Astrocyte (in vitro differentiated cells and primary cell): ENCODE measurements around the gene TRMU. TPM values are rescaled to one million over a fixed set of nuclear protein-coding genes. Genes with fewer than 3 reads are reported as not detected.
"Not testable (repeated sequence)": the region's sequence is repeated elsewhere in the genome, so short reads cannot be mapped to it uniquely, and the experiment has no call there.

Source experiments
- DNase-seq: peaks from one replicate; pipeline ENCODE4 v3.0.0-alpha.2; 2010; ENCODE audit warnings: low read depth
- FAIRE-seq: peaks from 2 replicates; lab custom pipeline; 2011; peaks lifted over from hg19 to GRCh38; lab: Jason Lieb, UNC
- H2AFZ ChIP-seq: 2 replicates; pipeline ENCODE4 v1.6.0; 2012; ENCODE audit warnings: low read depth, low read length, inconsistent platforms
- H3K27ac ChIP-seq: 2 replicates; pipeline ENCODE4 v1.5.1; 2011; ENCODE audit warnings: low read depth, low read length, inconsistent platforms
- H3K27me3 ChIP-seq: 2 replicates; pipeline ENCODE4 v1.6.0; 2011; ENCODE audit warnings: low read length, inconsistent platforms; ENCODE audit not compliant: insufficient read depth
- H3K36me3 ChIP-seq: 2 replicates; pipeline ENCODE4 v1.5.1; 2011; ENCODE audit warnings: low read length, inconsistent platforms; ENCODE audit not compliant: insufficient read depth
- H3K4me1 ChIP-seq: 2 replicates; pipeline ENCODE4 v1.5.1; 2011; ENCODE audit warnings: low read length, inconsistent platforms; ENCODE audit not compliant: insufficient read depth
- H3K4me2 ChIP-seq: 2 replicates; pipeline ENCODE4 v1.6.0; 2012; ENCODE audit warnings: low read length, inconsistent platforms
- H3K4me3 ChIP-seq: 2 replicates; pipeline ENCODE4 v1.5.1; 2011; ENCODE audit warnings: low read depth, mild to moderate bottlenecking, low read length, inconsistent platforms; ENCODE audit not compliant: insufficient read depth
- H3K79me2 ChIP-seq: 2 replicates; pipeline ENCODE4 v1.6.0; 2012; ENCODE audit warnings: mild to moderate bottlenecking, low read length, inconsistent platforms; ENCODE audit not compliant: insufficient read depth
- H3K9ac ChIP-seq: 2 replicates; pipeline ENCODE4 v1.6.0; 2012; ENCODE audit warnings: mild to moderate bottlenecking, low read length, inconsistent platforms
- H3K9me3 ChIP-seq: 2 replicates; pipeline ENCODE4 v1.5.1; 2012; ENCODE audit warnings: low read depth, mild to moderate bottlenecking, low read length, inconsistent platforms; ENCODE audit not compliant: insufficient read depth
- H4K20me1 ChIP-seq: 2 replicates; pipeline ENCODE4 v1.6.0; 2012; ENCODE audit warnings: low read length, inconsistent platforms; ENCODE audit not compliant: insufficient read depth
- H3K27ac Mint-ChIP-seq: one replicate; pipeline ENCODE4 v1.8.0; 2021; ENCODE audit warnings: mild to moderate bottlenecking, mixed read lengths; ENCODE audit not compliant: unreplicated experiment
- H3K27me3 Mint-ChIP-seq: one replicate; pipeline ENCODE4 v1.8.0; 2021; ENCODE audit warnings: low read depth, mixed read lengths; ENCODE audit not compliant: unreplicated experiment
- H3K36me3 Mint-ChIP-seq: one replicate; pipeline ENCODE4 v1.8.0; 2021; ENCODE audit warnings: low read depth, mixed read lengths; ENCODE audit not compliant: unreplicated experiment
- H3K4me1 Mint-ChIP-seq: one replicate; pipeline ENCODE4 v1.8.0; 2021; ENCODE audit warnings: low read depth, mixed read lengths; ENCODE audit not compliant: unreplicated experiment
- H3K4me3 Mint-ChIP-seq: one replicate; pipeline ENCODE4 v1.8.0; 2021; ENCODE audit warnings: mild to moderate bottlenecking, moderate library complexity, mixed read lengths; ENCODE audit not compliant: unreplicated experiment
- H3K9me3 Mint-ChIP-seq: one replicate; pipeline ENCODE4 v1.8.0; 2021; ENCODE audit warnings: mild to moderate bottlenecking, mixed read lengths; ENCODE audit not compliant: unreplicated experiment
- EZH2 ChIP-seq: IDR thresholded peaks from 2 replicates; pipeline ENCODE4 v1.6.1; 2012; ENCODE audit warnings: mild to moderate bottlenecking, low read length, inconsistent platforms; ENCODE audit not compliant: insufficient read depth
- total RNA-seq: library from RNA; stranded (reverse); gene quantifications from 2 replicates; pipeline ENCODE4 v1.2.1, GENCODE V29; 2021
- TF ChIP-seq, protein P1 (sequence below): IDR thresholded peaks from 2 replicates; pipeline ENCODE4 v1.5.1; 2011; ENCODE audit warnings: low read depth, mild to moderate bottlenecking, inconsistent platforms, low read length, moderate library complexity; ENCODE audit not compliant: insufficient read depth

The TRMU gene
- total RNA-seq, 1 donor from 2014 or later, result 33.4 TPM

GRCh38 chr22:46309526-46310085 is 25.9 kb upstream of the TRMU start:
- peaks cover 6% of the 10 kb centered on the region for H3K36me3 ChIP-seq

DNA sequence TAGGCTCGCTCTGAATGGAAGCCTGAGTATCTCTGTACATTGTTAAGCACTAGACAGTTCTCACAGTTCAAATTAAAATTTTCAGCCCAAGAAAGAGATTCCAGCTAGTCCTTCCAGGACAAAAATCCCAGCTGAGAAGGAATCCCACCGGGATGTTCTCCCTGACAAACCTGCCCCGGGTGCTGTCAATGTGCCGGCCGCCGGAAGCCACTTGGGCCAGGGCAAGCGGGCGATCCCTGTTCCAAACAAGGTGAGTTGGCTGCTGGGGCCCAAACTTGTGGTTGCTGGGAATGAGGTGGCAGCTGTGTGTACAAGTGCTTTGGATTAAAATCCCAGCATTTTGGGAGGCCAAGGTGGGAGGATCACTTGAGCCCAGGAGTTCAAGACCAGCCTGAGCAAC is 23.5 kb upstream of the TRMU start:
- Histone ChIP-seq H3K4me2 (no peak overlapping the region), H3K79me2 (peaks cover 44% of the 10 kb centered on the region), H3K4me3 (no peak overlapping the region), H3K27me3 (no peaks in the 10 kb centered on the region), H3K36me3 (peaks cover 6% of the 10 kb centered on the region), H3K9ac (no peak overlapping the region), H3K4me1 (no peaks in the 10 kb centered on the region), H3K27ac (no peak overlapping the region), H4K20me1 (peaks cover 9% of the 10 kb centered on the region), H2AFZ (no peak overlapping the region), H3K9me3 (no peaks in the 10 kb centered on the region)
- FAIRE-seq (no peak), DNase-seq (no peak)
- peaks cover 1% of the 10 kb centered on the region for H3K27me3 Mint-ChIP-seq
- no peak overlapping the region for H3K4me3 Mint-ChIP-seq
- peaks cover 3% of the 10 kb centered on the region for H3K4me1 Mint-ChIP-seq
- TF ChIP-seq, protein P1, sequence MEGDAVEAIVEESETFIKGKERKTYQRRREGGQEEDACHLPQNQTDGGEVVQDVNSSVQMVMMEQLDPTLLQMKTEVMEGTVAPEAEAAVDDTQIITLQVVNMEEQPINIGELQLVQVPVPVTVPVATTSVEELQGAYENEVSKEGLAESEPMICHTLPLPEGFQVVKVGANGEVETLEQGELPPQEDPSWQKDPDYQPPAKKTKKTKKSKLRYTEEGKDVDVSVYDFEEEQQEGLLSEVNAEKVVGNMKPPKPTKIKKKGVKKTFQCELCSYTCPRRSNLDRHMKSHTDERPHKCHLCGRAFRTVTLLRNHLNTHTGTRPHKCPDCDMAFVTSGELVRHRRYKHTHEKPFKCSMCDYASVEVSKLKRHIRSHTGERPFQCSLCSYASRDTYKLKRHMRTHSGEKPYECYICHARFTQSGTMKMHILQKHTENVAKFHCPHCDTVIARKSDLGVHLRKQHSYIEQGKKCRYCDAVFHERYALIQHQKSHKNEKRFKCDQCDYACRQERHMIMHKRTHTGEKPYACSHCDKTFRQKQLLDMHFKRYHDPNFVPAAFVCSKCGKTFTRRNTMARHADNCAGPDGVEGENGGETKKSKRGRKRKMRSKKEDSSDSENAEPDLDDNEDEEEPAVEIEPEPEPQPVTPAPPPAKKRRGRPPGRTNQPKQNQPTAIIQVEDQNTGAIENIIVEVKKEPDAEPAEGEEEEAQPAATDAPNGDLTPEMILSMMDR, result no peak
- TF ChIP-seq EZH2, result no peak
- no peak overlapping the region for H3K27ac Mint-ChIP-seq
- no peaks in the 10 kb centered on the region for H3K36me3 Mint-ChIP-seq
- H3K9me3 Mint-ChIP-seq, result no peaks in the 10 kb centered on the region

More at GRCh38 chr22:46309526-46310085, 25.9 kb upstream of the TRMU start:
- Histone ChIP-seq H3K4me2 (no peak overlapping the region), H3K27ac (no peak overlapping the region), H3K4me3 (no peak overlapping the region), H2AFZ (no peak overlapping the region), H3K27me3 (no peaks in the 10 kb centered on the region), H4K20me1 (peaks cover 9% of the 10 kb centered on the region), H3K9me3 (no peaks in the 10 kb centered on the region), H3K79me2 (peaks cover 68% of the 10 kb centered on the region), H3K4me1 (no peaks in the 10 kb centered on the region), H3K9ac (no peak overlapping the region)
- FAIRE-seq (no peak), DNase-seq (no peak)
- no peak overlapping the region for H3K27ac Mint-ChIP-seq
- H3K36me3 Mint-ChIP-seq, result peaks cover 2% of the 10 kb centered on the region
- H3K4me3 Mint-ChIP-seq, result no peak overlapping the region
- no peaks in the 10 kb centered on the region for H3K27me3 Mint-ChIP-seq
- no peak for TF ChIP-seq EZH2
- TF ChIP-seq, protein P1, result no peak
- peaks cover 3% of the 10 kb centered on the region for H3K4me1 Mint-ChIP-seq
- no peaks in the 10 kb centered on the region for H3K9me3 Mint-ChIP-seq

DNA sequence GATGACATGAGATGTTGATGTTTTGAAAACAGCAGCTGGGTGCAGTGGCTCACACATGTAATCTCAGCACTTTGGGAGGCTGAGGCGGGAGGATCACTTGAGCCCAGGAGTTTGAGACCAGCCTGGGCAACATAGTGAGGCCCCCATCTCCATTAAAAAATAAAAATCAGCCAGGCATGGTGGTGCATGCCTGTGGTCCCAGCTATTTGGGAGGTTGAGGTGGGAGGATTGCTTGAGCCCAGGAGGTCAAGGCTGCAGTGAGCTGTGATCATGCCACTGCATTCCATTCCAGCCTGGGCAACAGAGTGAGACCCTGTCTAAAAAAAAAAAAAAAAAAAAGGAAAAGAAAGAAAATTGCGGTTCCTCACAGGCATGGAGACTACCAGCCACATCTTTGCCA is 22.7 kb upstream of the TRMU start:
- not testable (repeated sequence) for H2AFZ ChIP-seq, H3K4me3 Mint-ChIP-seq, H3K27me3 Mint-ChIP-seq, H3K9me3 Mint-ChIP-seq, H3K27me3 ChIP-seq, FAIRE-seq, H3K27ac Mint-ChIP-seq, H3K27ac ChIP-seq, H3K4me1 Mint-ChIP-seq, H3K36me3 Mint-ChIP-seq, DNase-seq, H4K20me1 ChIP-seq, H3K9ac ChIP-seq, H3K9me3 ChIP-seq, H3K4me1 ChIP-seq, H3K36me3 ChIP-seq, H3K4me3 ChIP-seq, H3K4me2 ChIP-seq
- H3K79me2 ChIP-seq, result peaks cover 44% of the 10 kb centered on the region
